HEK293 (cell line): Measurements from ENCODE around the gene ARHGAP10.

Source experiments
- CTCF ChIP-seq: fragments of 450-650 bp; formaldehyde crosslinking; IDR thresholded peaks from 2 replicates; pipeline ENCODE4 v1.5.1; 2016; ENCODE audit warnings: missing biosample characterization, missing genetic modification characterization
- ZNF121 ChIP-seq: fragments of 450-650 bp; formaldehyde crosslinking; IDR thresholded peaks from 2 replicates; pipeline ENCODE4 v1.5.1; 2016; ENCODE audit warnings: missing biosample characterization, missing genetic modification characterization
- ZNF521 ChIP-seq: fragments of 450-650 bp; formaldehyde crosslinking; IDR thresholded peaks from 2 replicates; pipeline ENCODE4 v1.5.1; 2017; ENCODE audit warnings: missing biosample characterization, mild to moderate bottlenecking, missing genetic modification characterization

DNA sequence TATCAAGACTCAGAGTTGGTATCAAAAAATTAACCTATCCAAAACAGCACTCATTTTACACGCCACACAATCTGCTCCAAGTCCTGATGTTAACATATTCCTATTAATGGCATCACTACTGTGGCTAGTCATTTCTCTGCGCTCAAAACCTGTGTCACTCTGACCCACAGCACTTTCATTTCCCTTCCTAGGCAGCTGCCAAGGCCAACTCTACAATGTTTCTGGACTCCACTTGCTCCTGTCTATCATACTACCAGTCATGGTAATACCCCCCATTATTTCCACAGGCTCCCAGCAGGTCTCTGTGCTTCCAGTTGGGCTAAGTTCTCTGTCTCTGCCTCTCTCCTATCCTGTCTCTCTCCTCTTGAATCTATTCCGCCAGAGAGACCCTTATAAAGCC, 386.7 kb downstream of the ARHGAP10 start:
- TF ChIP-seq CTCF (tag by site-specific recombination) (no peak), ZNF121 (tag by site-specific recombination) (no peak), ZNF521 (tag by site-specific recombination) (no peak)
